Heart left ventricle (tissue), 16 donors: ENCODE results near the gene INSR. TPM values are rescaled to one million over a fixed set of nuclear protein-coding genes. Genes with fewer than 3 reads are reported as not detected.

ENCODE experiments used
- ATAC-seq, 4 donors: fragments of 200-7000 bp; cut with Tn5 transposase; one replicate each; pipeline ENCODE4 v1.9.1; 2020 to 2022; ENCODE audit warnings: moderate library complexity in 4 of 4, mild to moderate bottlenecking in 3 of 4, moderate number of reproducible peaks in 1 of 4
- DNase-seq, 5 donors: peaks; one replicate each; pipeline ENCODE4 v3.0.0-alpha.2; 2020
- H3K27ac ChIP-seq, 12 donors: fragments of 200-600 bp; sonication (generic) in 4 of 12; one replicate each; pipeline versions ENCODE4 v1.5.0 to v1.8.0; 2016 to 2022; ENCODE audit warnings: mild to moderate bottlenecking in 2 of 12
- H3K27me3 ChIP-seq, 9 donors: fragments of 200-600 bp; sonication (generic) in 2 of 9; one replicate each; pipeline versions ENCODE4 v1.5.1 to v1.8.0; 2016 to 2022; ENCODE audit warnings: mild to moderate bottlenecking in 3 of 9
- H3K36me3 ChIP-seq, 9 donors: fragments of 200-600 bp; sonication (generic) in 2 of 9; one replicate each; pipeline versions ENCODE4 v1.5.0 to v1.8.0; 2018 to 2022; ENCODE audit warnings: mild to moderate bottlenecking in 2 of 9
- H3K4me1 ChIP-seq, 12 donors: fragments of 200-600 bp; sonication (generic) in 4 of 12; one replicate each; pipeline versions ENCODE4 v1.5.0 to v1.8.0; 2016 to 2022; ENCODE audit warnings: mild to moderate bottlenecking in 3 of 12
- H3K4me3 ChIP-seq, 12 donors: fragments of 200-600 bp; sonication (generic) in 4 of 12; one replicate each; pipeline versions ENCODE4 v1.5.0 to v1.8.0; 2017 to 2022; ENCODE audit warnings: mild to moderate bottlenecking in 9 of 12, moderate library complexity in 4 of 12
- H3K9me3 ChIP-seq, 12 donors: fragments of 200-600 bp; sonication (generic) in 4 of 12; one replicate each; pipeline versions ENCODE4 v1.5.0 to v1.8.0; 2016 to 2022; ENCODE audit warnings: mild to moderate bottlenecking in 1 of 12
- POLR2A ChIP-seq, 2 donors: fragments of 450-650 bp; IDR thresholded peaks; one replicate each; pipeline ENCODE4 v1.6.1; 2017; ENCODE audit warnings: antibody characterized with exemption in 2 of 2, mild to moderate bottlenecking in 2 of 2, moderate library complexity in 2 of 2
- whole genome bisulfite sequencing, 4 donors: extraction: QIAGEN DNeasy Blood & Tissue Kit in 2 of 4; methylation state at CpG; one replicate each; pipeline versions ENCODE4 v1.1.5 to v1.1.7; 2013 to 2018; 5-methylcytosine and 5-hydroxymethylcytosine counted together
- intact Hi-C, 10 donors: fragments of 100-400 bp; cut with DNase I; formaldehyde crosslinking; loops; one replicate each; pipeline versions ENCODE4 v1.11.1 to v1.14.2; 2022
- polyA plus RNA-seq, 2 donors: library from polyadenylated mRNA; stranded (reverse); fragments of 200-250 nt; gene quantifications; one replicate each; pipeline ENCODE4 v1.2.3, GENCODE V29; 2013
- total RNA-seq, 9 donors: library from RNA; depleted of rRNA in 2 of 9; stranded (reverse); fragments of >200 nt in 2 of 9; fragmentation: NEBNext Ultra II Directional in 3 of 9; extraction: Animal tissue kit (Norgen Biotek cat#: 25700) in 3 of 9; gene quantifications; one replicate each; pipeline versions ENCODE4 v1.1.0 to v1.2.4, GENCODE V29; 2016 to 2023
- TF ChIP-seq, protein P1 (sequence below), 12 donors: fragments of 200-600 bp; sonication (generic) in 4 of 12; IDR thresholded peaks; one replicate each; pipeline versions ENCODE4 v1.5.0 to v1.8.0; 2018 to 2022; ENCODE audit warnings: antibody characterized with exemption in 12 of 12, mild to moderate bottlenecking in 5 of 12
- donor health status: ischemic (EF 13 %, LVEDD 7.1; RV severe dilation, severe dysfunction).
- donor health status: healthy with polysubstance abuse.
- donor health status: DM: no; HTN: yes; CAD: no.
- donor health status: DM: no; HTN: no; CAD: no.
- donor health status: ischemic (EF 25% LVEDD 6.9; RV normal size, moderate dysfunction).
- donor health status: ischemic (EF 25% LVEDD 5.7; RV mildly dilated, moderate dysfunction).
- donor health status: healthy.
- donor health status: DM: yes; HTN: yes; CAD: no.
- donor health status: ischemic (EF 35%, LVEDD 5.7; RV mildly dilated, moderate dysfunction).
- donor health status: nonischemic (EF 11% LVEDD 7.7; RV severe dilation, severe dysfunction).
- donor health status: DM: yes; HTN: yes; CAD: no.
- donor health status: PGD.
- donor health status: ischemic (EF 29% LVEDD 5.4; RV normal size, mild dysfunction).
- donor health status: nonischemic (EF 23%, LVEDD 6.1; RV moderate dilation, normal function).

Gene INSR
- total and polyA plus RNA-seq, 11 donors: 28.7 to 221 (median 98.8) TPM

DNA sequence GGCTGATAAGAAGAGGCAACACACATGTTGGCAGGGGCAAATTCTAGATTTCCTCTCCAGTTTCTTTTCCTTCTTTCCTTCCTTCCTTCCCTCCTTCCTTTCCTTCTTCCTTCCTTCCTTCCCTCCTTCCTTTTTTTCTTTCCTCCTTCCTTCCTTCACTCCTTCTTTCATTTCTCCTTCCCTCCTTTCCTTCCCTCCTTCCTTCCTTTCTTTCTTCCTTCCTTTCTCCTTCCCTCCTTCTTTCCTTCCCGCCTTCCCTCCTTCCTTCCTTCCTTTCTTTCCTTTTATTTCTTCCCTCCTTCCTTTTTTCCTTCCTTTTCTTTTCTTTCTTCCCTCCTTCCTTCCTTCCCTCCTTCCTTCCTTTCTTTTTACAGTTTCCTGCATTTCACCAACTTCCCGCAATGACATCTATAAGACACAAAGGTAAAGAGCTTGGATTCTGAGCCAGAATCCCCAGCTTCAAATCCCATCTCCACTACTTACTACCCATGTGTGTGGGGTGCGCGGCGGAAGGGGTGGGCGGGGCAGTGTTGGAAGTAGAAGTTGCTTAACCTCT, 35.3 kb downstream of the INSR start:
- no peak overlapping the region for H3K4me3 ChIP-seq
- 92 to 94% (median 94%) methylated on average over 6 of the region's 6 CpGs for WGBS, 4 donors
- H3K27me3 ChIP-seq: no peaks in the 10 kb centered on the region
- DNase-seq: no peak
- H3K4me1 ChIP-seq: peaks cover 0 to 76% (median 42%) of the 10 kb centered on the region in 12 donors
- intact Hi-C loops: loop anchor here in 1 of 10 donors (5.0 kb wide), 1 partner anchor 33 kb away; the partner anchor contains the start of gene INSR
- H3K9me3 ChIP-seq: no peaks in the 10 kb centered on the region
- H3K36me3 ChIP-seq: peaks cover 0 to 3% (median 0%) of the 10 kb centered on the region in 9 donors
- TF ChIP-seq, protein P1, sequence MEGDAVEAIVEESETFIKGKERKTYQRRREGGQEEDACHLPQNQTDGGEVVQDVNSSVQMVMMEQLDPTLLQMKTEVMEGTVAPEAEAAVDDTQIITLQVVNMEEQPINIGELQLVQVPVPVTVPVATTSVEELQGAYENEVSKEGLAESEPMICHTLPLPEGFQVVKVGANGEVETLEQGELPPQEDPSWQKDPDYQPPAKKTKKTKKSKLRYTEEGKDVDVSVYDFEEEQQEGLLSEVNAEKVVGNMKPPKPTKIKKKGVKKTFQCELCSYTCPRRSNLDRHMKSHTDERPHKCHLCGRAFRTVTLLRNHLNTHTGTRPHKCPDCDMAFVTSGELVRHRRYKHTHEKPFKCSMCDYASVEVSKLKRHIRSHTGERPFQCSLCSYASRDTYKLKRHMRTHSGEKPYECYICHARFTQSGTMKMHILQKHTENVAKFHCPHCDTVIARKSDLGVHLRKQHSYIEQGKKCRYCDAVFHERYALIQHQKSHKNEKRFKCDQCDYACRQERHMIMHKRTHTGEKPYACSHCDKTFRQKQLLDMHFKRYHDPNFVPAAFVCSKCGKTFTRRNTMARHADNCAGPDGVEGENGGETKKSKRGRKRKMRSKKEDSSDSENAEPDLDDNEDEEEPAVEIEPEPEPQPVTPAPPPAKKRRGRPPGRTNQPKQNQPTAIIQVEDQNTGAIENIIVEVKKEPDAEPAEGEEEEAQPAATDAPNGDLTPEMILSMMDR (IDR thresholded peaks at IDR 0.05): no peak
- TF ChIP-seq POLR2A (IDR thresholded peaks at IDR 0.05): no peak
- H3K27ac ChIP-seq: peak overlapping the region in 3 of 12 donors; percentile 14 to 33 (median 32)
- ATAC-seq: no peak

DNA sequence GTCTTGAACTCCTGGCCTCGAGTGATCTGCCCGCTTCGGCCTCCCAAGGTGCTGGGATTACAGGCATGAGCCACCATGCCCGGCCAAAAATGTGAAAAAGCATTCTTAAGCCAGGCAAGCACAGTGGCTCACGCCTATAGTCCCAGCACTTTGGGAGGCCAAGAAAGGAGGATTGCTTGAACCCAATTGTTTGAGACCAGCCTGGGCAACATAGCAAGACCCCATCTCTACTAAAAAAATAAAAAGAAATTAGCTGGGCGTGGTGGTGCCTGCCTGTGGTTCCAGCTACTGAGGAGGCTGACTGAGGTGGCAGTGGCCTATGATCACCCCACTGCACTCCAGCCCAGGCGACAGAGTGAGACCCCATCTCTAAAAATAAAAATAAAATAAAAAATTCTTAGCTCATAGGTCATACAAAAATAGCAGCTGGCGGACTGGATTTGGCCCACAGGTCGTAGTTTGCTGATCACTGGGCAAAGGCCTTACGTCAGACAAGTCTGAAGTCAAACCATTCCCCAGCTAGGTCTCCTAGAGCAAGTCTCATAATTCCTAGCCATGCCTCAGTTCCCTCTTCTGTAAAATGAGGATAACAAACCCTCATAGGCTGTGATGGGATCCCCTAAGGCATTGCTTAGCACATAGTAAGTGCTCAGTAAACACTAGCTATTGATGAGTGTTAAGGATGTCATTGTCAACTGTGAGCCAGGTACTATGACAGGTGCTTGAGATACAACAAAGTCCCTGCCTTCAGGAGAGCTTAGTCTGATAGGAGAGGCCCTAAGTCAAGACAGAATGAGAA, 36.0 kb downstream of the INSR start:
- intact Hi-C loops: loop anchor here in 1 of 10 donors (5.0 kb wide), 1 partner anchor 34 kb away; the partner anchor contains the start of gene INSR
- H3K4me1 ChIP-seq: peaks cover 0 to 73% (median 41%) of the 10 kb centered on the region in 12 donors

DNA sequence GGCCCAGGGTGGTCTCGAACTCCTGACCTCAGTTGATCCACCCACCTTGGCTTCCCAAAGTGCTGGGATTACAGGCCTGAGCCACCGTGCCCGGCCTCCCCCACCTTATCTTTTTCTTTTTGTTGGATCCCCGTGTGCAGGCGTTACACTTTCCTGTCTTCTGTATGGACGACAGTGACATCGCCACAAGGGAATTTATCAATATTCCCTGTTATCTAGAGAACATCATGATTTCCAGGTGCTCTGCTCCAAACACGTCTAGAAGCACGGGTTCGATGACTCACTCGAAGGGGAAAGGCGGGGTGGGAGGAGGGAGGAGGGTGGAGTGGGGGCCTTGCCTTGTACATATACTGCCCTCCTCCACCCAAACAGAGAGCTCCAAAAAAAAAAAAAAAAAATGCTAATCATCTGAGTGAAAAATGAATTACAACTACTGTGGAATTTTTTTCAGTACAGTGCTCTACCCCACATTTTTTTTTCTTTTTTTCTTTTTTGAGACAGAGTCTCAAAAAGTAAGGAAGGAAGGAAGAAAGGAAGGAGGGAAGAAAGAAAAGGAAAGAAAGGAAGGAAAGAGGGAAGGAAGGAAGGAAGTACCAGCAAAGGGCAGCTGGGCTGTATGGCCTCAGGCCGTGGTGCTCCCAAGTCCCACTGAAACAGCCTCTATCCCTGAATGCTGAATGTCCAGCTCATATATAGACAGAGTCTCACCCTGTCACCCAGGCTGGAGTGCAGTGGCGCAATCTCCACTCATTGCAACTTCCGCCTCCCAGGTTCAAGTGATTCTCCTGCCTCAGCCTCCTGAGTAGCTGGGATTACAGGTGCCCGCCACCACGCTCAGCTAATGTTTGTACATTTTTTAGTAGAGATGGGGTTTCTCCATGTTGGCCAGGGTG, 36.8 kb downstream of the INSR start:
- no peak overlapping the region for H3K4me3 ChIP-seq
- H3K4me1 ChIP-seq: peaks cover 0 to 64% (median 33%) of the 10 kb centered on the region in 12 donors
- ATAC-seq (peak in 3 of 4 donors; percentile 61 to 76 (median 62)), DNase-seq (peak in 1 of 5 donors; percentile 54)
- no peak for TF ChIP-seq POLR2A (IDR thresholded peaks at IDR 0.05)
- TF ChIP-seq, protein P1 (IDR thresholded peaks at IDR 0.05): no peak
- H3K27ac ChIP-seq: peak overlapping the region in 8 of 12 donors; percentile 10 to 70 (median 30)
- 48 to 57% (median 52%) methylated on average over 17 of the region's 17 CpGs for WGBS, 4 donors
- intact Hi-C loops: loop anchor here in 1 of 10 donors (5.0 kb wide), 1 partner anchor 35 kb away; the partner anchor contains the start of gene INSR
- H3K27me3 ChIP-seq: no peaks in the 10 kb centered on the region
- H3K36me3 ChIP-seq: peaks cover 0 to 3% (median 0%) of the 10 kb centered on the region in 9 donors
- H3K9me3 ChIP-seq: no peaks in the 10 kb centered on the region

More for the DNA sequence above, 36.0 kb downstream of the INSR start:
- 81 to 87% (median 84%) methylated on average over 10 of the region's 10 CpGs for WGBS, 4 donors
- no peaks in the 10 kb centered on the region for H3K9me3 ChIP-seq
- no peak for TF ChIP-seq POLR2A (IDR thresholded peaks at IDR 0.05)
- TF ChIP-seq, protein P1 (IDR thresholded peaks at IDR 0.05): no peak
- peaks cover 0 to 3% (median 0%) of the 10 kb centered on the region in 9 donors for H3K36me3 ChIP-seq
- H3K27ac ChIP-seq: peak overlapping the region in 7 of 12 donors; percentile 10 to 70 (median 23)
- no peaks in the 10 kb centered on the region for H3K27me3 ChIP-seq
- H3K4me3 ChIP-seq: no peak overlapping the region
- peak in 1 of 4 donors; percentile 36 for ATAC-seq
- DNase-seq: peak in 1 of 5 donors; percentile 31
